Right cardiac atrium (tissue), 5 donors: ENCODE data around the gene PDLIM3. TPM values are rescaled to one million over a fixed set of nuclear protein-coding genes. Genes with fewer than 3 reads are reported as not detected.

Source experiments
- ATAC-seq, 2 donors: fragments of 200-7000 bp; cut with Tn5 transposase; one replicate each; pipeline versions ENCODE4 v1.8.0 to v1.9.1; 2020; ENCODE audit warnings: moderate library complexity in 2 of 2, mild to moderate bottlenecking in 1 of 2
- DNase-seq, 3 donors: peaks; one replicate each; pipeline ENCODE4 v3.0.0-alpha.2; 2020
- H3K27ac ChIP-seq: one replicate; pipeline ENCODE4 v1.5.1; 2013; ENCODE audit warnings: mild to moderate bottlenecking, low read length, control low read depth, moderate library complexity
- H3K27me3 ChIP-seq: one replicate; pipeline ENCODE4 v1.6.1; 2013; ENCODE audit not compliant: control insufficient read depth, insufficient read depth
- H3K4me1 ChIP-seq: one replicate; pipeline ENCODE4 v1.6.1; 2013; ENCODE audit warnings: low read length; ENCODE audit not compliant: control insufficient read depth, insufficient read depth
- H3K4me3 ChIP-seq: one replicate; pipeline ENCODE4 v1.5.1; 2013; ENCODE audit warnings: low read length, control low read depth
- H3K9me3 ChIP-seq: one replicate; pipeline ENCODE4 v1.6.1; 2013; ENCODE audit warnings: low read length; ENCODE audit not compliant: control insufficient read depth
- WGBS: extraction: QIAGEN DNeasy Blood & Tissue Kit; methylation state at CpG from one replicate; pipeline ENCODE4 v1.1.7; 2013; 5-methylcytosine and 5-hydroxymethylcytosine counted together
- intact Hi-C, 4 donors: fragments of 100-400 bp; cut with DNase I; formaldehyde crosslinking; loops; one replicate each; pipeline versions ENCODE4 v1.11.0 to v1.14.0; 2022 to 2023
- polyA plus RNA-seq: library from polyadenylated mRNA; stranded (reverse); fragments of 200-250 nt; gene quantifications from one replicate; pipeline ENCODE4 v1.2.3, GENCODE V29; 2013
- total RNA-seq, 4 donors: library from RNA; stranded (reverse); fragmentation: NEBNext Ultra II Directional; extraction: Animal tissue kit (Norgen Biotek cat#: 25700); gene quantifications; one replicate each; pipeline ENCODE4 v1.2.1, GENCODE V29; 2021
- donor health status: healthy with polysubstance abuse.
- donor health status: DM: no; HTN: yes; CAD: no.
- donor health status: DM: no; HTN: no; CAD: no.
- donor health status: DM: no; HTN: yes; CAD: no; lungs with severe emphysema.
- donor health status: DM: yes; HTN: yes; CAD: no.

PDLIM3 gene
- total and polyA plus RNA-seq, 5 donors: 267 to 965 (median 314) TPM

DNA sequence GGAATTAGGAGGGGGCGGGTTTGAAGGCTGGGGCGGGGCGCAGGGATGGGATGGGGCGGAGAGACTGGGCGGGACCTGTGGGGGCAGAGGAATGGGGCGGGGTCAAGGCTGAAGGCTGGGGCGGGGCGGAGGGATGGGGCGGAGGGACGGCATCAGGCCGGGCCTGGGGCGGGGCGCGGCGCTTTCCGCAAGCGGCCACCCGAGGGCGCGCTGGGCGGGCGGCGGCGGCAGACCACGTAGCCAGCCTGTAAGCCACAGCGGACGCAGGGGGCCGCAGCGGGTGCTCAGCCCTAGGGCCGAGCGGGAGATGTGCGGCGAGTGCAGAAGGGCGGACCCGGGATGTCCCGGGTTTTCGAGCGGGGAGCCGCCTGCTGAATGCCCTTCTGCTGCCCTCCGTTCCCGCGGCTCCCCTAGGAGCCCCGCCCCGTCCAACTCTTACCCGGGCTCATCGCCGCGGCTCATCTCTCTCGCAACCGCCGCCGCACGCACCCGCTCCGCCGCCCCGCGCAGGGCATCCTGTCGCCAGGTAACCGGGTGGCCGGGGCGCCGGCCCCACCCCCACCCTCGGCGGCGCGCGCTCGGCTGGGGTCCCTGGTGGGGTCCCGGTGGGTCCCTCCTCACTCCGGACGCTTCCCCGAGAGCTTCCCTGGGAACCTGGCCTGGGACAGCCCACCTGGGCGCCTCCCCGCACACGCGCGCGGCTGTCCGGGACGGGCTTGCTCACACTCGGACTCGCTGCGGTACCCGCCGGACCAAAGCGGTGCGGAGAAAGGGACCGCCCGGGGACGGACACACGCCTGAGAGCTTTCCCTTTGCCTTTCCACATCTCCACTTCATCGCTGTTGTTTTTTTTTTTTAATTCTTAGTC lies 63.8 kb downstream of the PDLIM3 start, which contains the start of gene CCDC110:
Gene CCDC110 (minus strand): TSS at position 499 of the 868 bp plus-strand sequence. CDS start 50 bp downstream, at position 449.
- H3K27me3 ChIP-seq: no peaks in the 10 kb centered on the region
- no peak within 1 kb of the TSS for H3K27ac ChIP-seq
- H3K4me1 ChIP-seq: no peaks in the 10 kb centered on the region
- ATAC-seq: peak; percentile 98 to 99
- H3K4me3 ChIP-seq: peak within 1 kb of the TSS; percentile 98
- no peaks in the 10 kb centered on the region for H3K9me3 ChIP-seq
- under 1% methylated on average over 93 of the region's 93 CpGs for WGBS
- peak; percentile 94 to 98 (median 97) for DNase-seq
- intact Hi-C loops: loop anchor here in 3 of 4 donors (5.0 kb wide), 2 partner anchors 121 to 126 kb away; no protein-coding TSS in a partner anchor

DNA sequence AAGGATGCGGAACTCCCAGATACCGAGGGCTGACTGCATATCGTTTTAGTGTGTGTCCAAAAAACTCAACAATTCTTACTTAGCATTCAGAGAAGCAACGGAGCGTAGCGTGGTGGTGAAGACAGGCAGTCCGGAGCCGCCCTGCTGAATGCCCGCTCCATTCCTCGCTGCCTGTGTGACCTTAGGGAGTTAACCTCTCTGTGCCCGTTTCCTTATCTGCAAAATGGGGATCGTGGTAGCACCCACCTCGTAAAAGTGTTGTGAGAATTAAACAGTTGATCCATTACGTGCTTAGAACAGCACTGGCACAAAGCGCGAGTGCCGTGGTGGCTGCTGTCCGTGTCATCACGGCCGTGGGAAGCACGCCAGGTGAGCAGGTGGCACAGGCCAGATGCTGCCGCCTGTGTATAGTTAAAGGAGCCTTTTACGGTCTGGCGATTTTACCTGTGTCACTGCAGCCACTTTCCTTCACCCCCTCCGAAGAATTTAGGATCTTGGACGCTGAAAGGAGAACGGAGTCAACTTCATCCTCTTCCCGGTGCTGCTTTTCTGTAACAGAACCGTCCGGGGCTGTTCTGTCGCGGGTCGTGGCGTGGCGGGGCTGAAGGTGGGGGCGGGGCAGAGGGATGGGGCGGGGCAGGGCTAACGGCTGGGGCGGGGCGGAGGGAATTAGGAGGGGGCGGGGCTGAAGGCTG lies 64.7 kb downstream of the PDLIM3 start:
- Histone ChIP-seq H3K4me3 (peak overlapping the region; percentile 67), H3K27me3 (no peaks in the 10 kb centered on the region), H3K4me1 (no peaks in the 10 kb centered on the region), H3K27ac (no peak overlapping the region), H3K9me3 (no peaks in the 10 kb centered on the region)
- DNase-seq (peak; percentile 62 to 89 (median 86)), ATAC-seq (peak; percentile 20 to 72)
- WGBS: 2% methylated on average over 41 of the region's 41 CpGs
- intact Hi-C loops: loop anchor here in 3 of 4 donors (5.0 kb wide), 2 partner anchors 122 to 127 kb away; no protein-coding TSS in a partner anchor

DNA sequence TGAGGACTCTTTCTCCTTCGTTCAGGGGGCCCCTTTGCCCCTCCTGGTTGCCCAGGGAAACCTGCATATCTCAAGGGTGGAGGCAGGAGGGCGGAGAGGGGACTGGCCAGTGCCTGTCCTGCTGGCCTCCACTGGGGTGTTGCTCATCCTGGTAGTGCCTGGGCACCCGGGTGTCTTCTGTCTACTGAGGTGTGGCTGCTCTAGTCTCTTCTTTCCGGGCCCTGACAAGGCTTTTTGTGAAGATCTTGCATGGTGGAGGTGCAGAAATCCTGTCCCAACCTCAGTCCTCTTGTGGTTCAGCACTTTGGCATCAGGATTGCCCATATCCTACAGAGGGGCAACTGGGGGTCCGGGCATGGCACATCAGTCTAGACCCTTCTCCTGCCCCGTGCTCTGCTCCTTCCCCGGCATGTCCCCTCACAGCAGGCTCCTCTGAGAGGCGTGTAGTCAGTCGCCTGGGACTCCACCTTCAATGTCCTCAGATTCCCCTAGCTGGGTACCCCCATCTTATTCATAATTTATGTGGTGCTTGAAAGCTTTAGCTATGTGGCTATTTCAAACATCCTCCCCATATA lies 65.6 kb downstream of the PDLIM3 start:
- 83% methylated on average over 9 of the region's 9 CpGs for WGBS
- Histone ChIP-seq H3K4me1 (no peaks in the 10 kb centered on the region), H3K9me3 (no peaks in the 10 kb centered on the region), H3K4me3 (no peak overlapping the region), H3K27ac (no peak overlapping the region), H3K27me3 (no peaks in the 10 kb centered on the region)
- DNase-seq (peak in 1 of 3 donors; percentile 46), ATAC-seq (no peak)
- intact Hi-C loops: loop anchor here in 3 of 4 donors (5.0 kb wide), 2 partner anchors 123 to 128 kb away; no protein-coding TSS in a partner anchor

DNA sequence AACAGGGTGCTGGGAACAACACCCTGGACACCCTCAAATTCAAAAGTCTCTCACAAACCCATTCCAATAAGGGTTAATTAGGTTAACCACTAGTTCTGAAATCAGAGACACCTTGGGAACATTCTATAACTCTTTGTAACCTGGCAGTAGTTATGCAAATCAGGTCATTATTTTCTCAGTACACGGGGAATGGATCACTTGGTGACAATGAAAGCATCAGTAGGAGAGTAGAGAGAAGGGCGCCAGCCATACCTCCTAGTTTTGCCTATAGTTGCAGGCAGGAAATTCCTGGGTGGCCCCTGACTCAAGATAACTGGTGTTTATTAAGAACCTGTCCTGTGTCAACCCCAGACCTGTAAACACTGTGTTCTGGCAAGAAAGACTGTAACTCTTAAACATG lies 66.3 kb downstream of the PDLIM3 start:
- DNase-seq: no peak
- ATAC-seq: no peak
- no peak overlapping the region for H3K4me3 ChIP-seq
- 90% methylated on average over 2 of the region's 2 CpGs for WGBS
- no peaks in the 10 kb centered on the region for H3K4me1 ChIP-seq
- no peaks in the 10 kb centered on the region for H3K27me3 ChIP-seq
- H3K27ac ChIP-seq: no peak overlapping the region
- intact Hi-C loops: no loop called here
- H3K9me3 ChIP-seq: no peaks in the 10 kb centered on the region

GRCh38 chr4:185467991-185468390 lies 67.3 kb downstream of the PDLIM3 start:
- Histone ChIP-seq H3K27ac (no peak overlapping the region), H3K4me3 (no peak overlapping the region), H3K4me1 (no peaks in the 10 kb centered on the region), H3K27me3 (no peaks in the 10 kb centered on the region), H3K9me3 (no peaks in the 10 kb centered on the region)
- DNase-seq: no peak
- 92% methylated on average over 8 of the region's 8 CpGs for WGBS
- ATAC-seq: no peak
- intact Hi-C loops: no loop called here

DNA sequence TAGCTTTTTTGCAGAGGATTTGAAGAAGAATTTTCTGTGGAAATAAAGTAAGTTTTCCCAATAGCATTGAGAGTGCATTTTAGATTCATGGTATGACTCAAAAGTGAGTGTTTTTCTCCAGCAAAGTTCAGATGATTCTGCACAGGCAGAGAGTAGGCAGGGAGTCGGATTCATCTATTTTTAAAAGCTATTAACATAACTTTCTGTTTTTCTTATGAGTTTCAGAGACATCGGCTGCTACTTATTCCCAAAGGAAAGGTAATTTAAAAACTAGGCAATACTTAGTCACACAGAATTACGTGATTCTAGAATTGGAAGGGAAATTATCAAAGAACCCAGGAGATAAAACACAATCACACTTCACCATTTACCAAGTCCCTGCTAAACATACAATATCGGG lies 68.2 kb downstream of the PDLIM3 start:
- Histone ChIP-seq H3K4me1 (no peaks in the 10 kb centered on the region), H3K27me3 (no peaks in the 10 kb centered on the region), H3K9me3 (no peaks in the 10 kb centered on the region), H3K27ac (no peak overlapping the region), H3K4me3 (no peak overlapping the region)
- ATAC-seq (no peak), DNase-seq (no peak)
- 56% methylated on average over 4 of the region's 4 CpGs for WGBS
- intact Hi-C loops: no loop called here

- no peaks in the 10 kb centered on the region for H3K27me3 ChIP-seq
- intact Hi-C loops: no loop called here
- no peak overlapping the region for H3K4me3 ChIP-seq
- H3K4me1 ChIP-seq: no peaks in the 10 kb centered on the region
- H3K27ac ChIP-seq: no peak overlapping the region
- ATAC-seq: no peak
- WGBS: 93% methylated on average over 3 of the region's 3 CpGs
- DNase-seq: no peak
- no peaks in the 10 kb centered on the region for H3K9me3 ChIP-seq
Measured at GRCh38 chr4:185465707-185466106, 69.6 kb downstream of the PDLIM3 start.

DNA sequence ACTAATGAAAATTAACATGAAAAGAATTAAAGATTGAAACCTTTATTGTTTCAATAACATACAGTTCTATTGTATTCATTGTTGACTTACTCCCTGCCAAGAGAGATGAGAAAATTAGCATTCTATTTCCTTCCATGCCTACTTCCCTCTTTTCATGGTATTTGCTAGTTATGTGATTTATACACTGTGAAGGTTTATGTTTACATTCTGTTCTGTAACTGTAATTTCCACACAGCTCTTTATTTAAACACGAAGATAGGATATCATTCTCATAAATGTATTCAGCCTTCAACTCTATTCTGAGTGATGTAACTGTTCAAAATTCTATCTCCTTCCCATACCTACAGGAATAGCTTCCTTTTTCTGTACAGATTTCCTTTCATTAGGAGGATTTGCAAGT lies 70.4 kb downstream of the PDLIM3 start:
- Histone ChIP-seq H3K9me3 (no peaks in the 10 kb centered on the region), H3K27me3 (no peaks in the 10 kb centered on the region), H3K4me1 (no peaks in the 10 kb centered on the region), H3K27ac (no peak overlapping the region), H3K4me3 (no peak overlapping the region)
- DNase-seq (no peak), ATAC-seq (no peak)
- intact Hi-C loops: no loop called here
- WGBS: 36% methylated on average over 1 of the region's 1 CpG

DNA sequence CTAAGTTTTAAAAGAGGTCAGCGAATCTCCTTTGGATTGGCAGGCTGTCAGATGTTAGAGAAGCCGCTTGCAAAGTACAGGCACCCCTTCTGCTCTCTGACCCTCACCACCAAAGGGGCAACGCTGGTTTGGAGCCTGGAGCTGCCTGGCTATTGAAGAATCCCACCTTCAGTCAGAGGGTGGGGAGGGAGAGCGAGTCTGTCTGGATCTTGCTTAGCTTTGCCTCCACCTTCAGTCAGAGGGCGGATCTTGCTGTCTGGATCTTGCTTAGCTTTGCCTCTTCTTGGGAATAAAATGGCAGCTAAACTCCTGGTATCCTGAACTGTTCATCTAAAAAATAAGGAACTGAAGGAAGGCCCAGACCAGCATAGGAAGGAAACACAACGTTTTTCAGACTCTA lies 71.1 kb downstream of the PDLIM3 start:
- no peak for ATAC-seq
- H3K9me3 ChIP-seq: no peaks in the 10 kb centered on the region
- H3K4me1 ChIP-seq: no peaks in the 10 kb centered on the region
- WGBS: 52% methylated on average over 6 of the region's 6 CpGs
- H3K4me3 ChIP-seq: no peak overlapping the region
- no peak overlapping the region for H3K27ac ChIP-seq
- H3K27me3 ChIP-seq: no peaks in the 10 kb centered on the region
- no peak for DNase-seq
- intact Hi-C loops: no loop called here

DNA sequence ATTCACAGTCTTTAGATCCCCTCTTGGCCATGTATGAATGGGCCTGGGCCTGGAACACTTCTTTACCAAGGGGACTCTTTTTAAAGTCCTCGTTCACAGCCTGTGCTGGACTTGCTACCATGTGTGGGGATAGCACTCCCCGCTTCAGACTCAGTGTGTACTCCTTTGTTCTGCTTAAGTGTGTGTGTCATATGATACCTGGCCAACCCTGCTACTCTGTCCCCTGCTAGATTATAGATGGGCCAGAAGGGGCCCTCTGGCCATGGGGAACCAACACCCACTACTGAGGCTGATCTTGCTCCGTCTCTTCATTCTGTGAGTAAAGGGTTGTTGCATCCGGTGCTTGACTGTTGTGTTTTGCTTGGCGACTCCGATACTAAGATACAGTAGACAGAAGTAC lies 71.8 kb downstream of the PDLIM3 start:
- peak in 1 of 2 donors; percentile 14 for ATAC-seq
- H3K27ac ChIP-seq: no peak overlapping the region
- no peaks in the 10 kb centered on the region for H3K4me1 ChIP-seq
- intact Hi-C loops: no loop called here
- H3K4me3 ChIP-seq: no peak overlapping the region
- 73% methylated on average over 6 of the region's 6 CpGs for WGBS
- no peaks in the 10 kb centered on the region for H3K27me3 ChIP-seq
- no peaks in the 10 kb centered on the region for H3K9me3 ChIP-seq
- DNase-seq: no peak

GRCh38 chr4:185461565-185461964 lies 73.7 kb downstream of the PDLIM3 start:
- no peak overlapping the region for H3K27ac ChIP-seq
- intact Hi-C loops: no loop called here
- no peak overlapping the region for H3K4me3 ChIP-seq
- no peaks in the 10 kb centered on the region for H3K27me3 ChIP-seq
- WGBS: 96% methylated on average over 8 of the region's 8 CpGs
- no peak for ATAC-seq
- no peaks in the 10 kb centered on the region for H3K4me1 ChIP-seq
- no peaks in the 10 kb centered on the region for H3K9me3 ChIP-seq
- no peak for DNase-seq
